Epidermal melanocyte (primary cell): ENCODE data around the gene TMTC4.
"Not testable (repeated sequence)": the region's sequence is repeated elsewhere in the genome, so short reads cannot be mapped to it uniquely, and the experiment has no call there.

ENCODE experiments used
- DNase-seq: peaks from one replicate; pipeline ENCODE4 v3.0.0; 2011; ENCODE audit warnings: low spot score; ENCODE audit not compliant: insufficient read length

The TMTC4 gene

GRCh38 chr13:100627120-100627519 lies 47.5 kb downstream of the TMTC4 start:
- DNase-seq = no peak

- DNase-seq = no peak
Observed at GRCh38 chr13:100625447-100625846, 49.1 kb downstream of the TMTC4 start.

- no peak for DNase-seq
Observed at GRCh38 chr13:100620792-100621191, 53.8 kb downstream of the TMTC4 start.

- DNase-seq = no peak
Observed at GRCh38 chr13:100619940-100620339, 54.7 kb downstream of the TMTC4 start.

- DNase-seq = not testable (repeated sequence)
Observed at GRCh38 chr13:100618897-100619296, 55.7 kb downstream of the TMTC4 start.

- DNase-seq = no peak
Observed at GRCh38 chr13:100613031-100613430, 61.6 kb downstream of the TMTC4 start.

- no peak for DNase-seq
Observed at GRCh38 chr13:100611678-100612492, 62.7 kb downstream of the TMTC4 start.

- DNase-seq = no peak
Observed at GRCh38 chr13:100610391-100611347, 63.9 kb downstream of the TMTC4 start.

- DNase-seq = no peak
Observed at GRCh38 chr13:100608906-100609305, 65.7 kb downstream of the TMTC4 start.

GRCh38 chr13:100608489-100608888 lies 66.1 kb downstream of the TMTC4 start:
- DNase-seq = no peak

- no peak for DNase-seq
Observed at GRCh38 chr13:100604918-100605710, 69.5 kb downstream of the TMTC4 start.

- DNase-seq = no peak
Observed at GRCh38 chr13:100602493-100603111, 72.0 kb downstream of the TMTC4 start.

GRCh38 chr13:100601716-100602115 lies 72.9 kb downstream of the TMTC4 start:
- DNase-seq = no peak

GRCh38 chr13:100600915-100601314 lies 73.7 kb downstream of the TMTC4 start:
- no peak for DNase-seq

- DNase-seq = no peak
Observed at GRCh38 chr13:100600461-100600860, 74.1 kb downstream of the TMTC4 start.

- no peak for DNase-seq
Observed at GRCh38 chr13:100597253-100597652, 77.3 kb downstream of the TMTC4 start.

- DNase-seq = no peak
Observed at GRCh38 chr13:100596516-100596915, 78.1 kb downstream of the TMTC4 start.

GRCh38 chr13:100594731-100595130 lies 79.9 kb downstream of the TMTC4 start:
- no peak for DNase-seq

GRCh38 chr13:100594255-100594654 lies 80.3 kb downstream of the TMTC4 start:
- no peak for DNase-seq

GRCh38 chr13:100589178-100589725 lies 85.3 kb downstream of the TMTC4 start:
- DNase-seq = no peak
